HEK293 (cell line): ENCODE data around the gene TTF1.

Source experiments
- KLF16 ChIP-seq: fragments of 450-650 bp; formaldehyde crosslinking; IDR thresholded peaks from 2 replicates; pipeline ENCODE4 v1.5.1; 2017; ENCODE audit warnings: missing biosample characterization, missing genetic modification characterization
- PRDM4 ChIP-seq: fragments of 450-650 bp; formaldehyde crosslinking; IDR thresholded peaks from 2 replicates; pipeline ENCODE4 v1.5.1; 2017; ENCODE audit warnings: missing biosample characterization, missing genetic modification characterization
- REST ChIP-seq: fragments of 450-650 bp; formaldehyde crosslinking; IDR thresholded peaks from 2 replicates; pipeline ENCODE4 v1.5.1; 2016; ENCODE audit warnings: missing biosample characterization, missing genetic modification characterization
- TRIM28 ChIP-seq: IDR thresholded peaks from 2 replicates; pipeline ENCODE4 v1.6.1; 2011; ENCODE audit warnings: low read length, control low read depth, borderline replicate concordance
- ZBTB7A ChIP-seq: fragments of 450-650 bp; formaldehyde crosslinking; IDR thresholded peaks from 2 replicates; pipeline ENCODE4 v1.5.1; 2016; ENCODE audit warnings: low read depth, missing biosample characterization, missing genetic modification characterization
- ZFP41 ChIP-seq: fragments of 450-650 bp; formaldehyde crosslinking; IDR thresholded peaks from 2 replicates; pipeline ENCODE4 v1.5.1; 2016; ENCODE audit warnings: missing biosample characterization, missing genetic modification characterization, borderline replicate concordance
- ZNF214 ChIP-seq: fragments of 450-650 bp; formaldehyde crosslinking; IDR thresholded peaks from 2 replicates; pipeline ENCODE4 v1.5.1; 2017; ENCODE audit warnings: missing biosample characterization, mild to moderate bottlenecking, missing genetic modification characterization, borderline replicate concordance
- ZNF266 ChIP-seq: fragments of 450-650 bp; formaldehyde crosslinking; IDR thresholded peaks from 2 replicates; pipeline ENCODE4 v1.5.1; 2016; ENCODE audit warnings: missing biosample characterization, missing genetic modification characterization, low read depth
- ZNF324 ChIP-seq: fragments of 450-650 bp; formaldehyde crosslinking; IDR thresholded peaks from 2 replicates; pipeline ENCODE4 v1.5.1; 2016; ENCODE audit warnings: missing biosample characterization, missing genetic modification characterization
- ZNF394 ChIP-seq: fragments of 450-650 bp; formaldehyde crosslinking; IDR thresholded peaks from 2 replicates; pipeline ENCODE4 v1.5.1; 2016; ENCODE audit warnings: missing biosample characterization, missing genetic modification characterization, mild to moderate bottlenecking, moderate library complexity, borderline replicate concordance
- ZNF629 ChIP-seq: fragments of 450-650 bp; formaldehyde crosslinking; IDR thresholded peaks from 2 replicates; pipeline ENCODE4 v1.5.1; 2017; ENCODE audit warnings: missing biosample characterization, missing genetic modification characterization
- ZSCAN5A ChIP-seq: fragments of 450-650 bp; formaldehyde crosslinking; IDR thresholded peaks from 2 replicates; pipeline ENCODE4 v1.5.1; 2016; ENCODE audit warnings: missing biosample characterization, missing genetic modification characterization
- TF ChIP-seq, protein P1 (sequence below): fragments of 450-650 bp; formaldehyde crosslinking; IDR thresholded peaks from 2 replicates; pipeline ENCODE4 v1.5.1; 2016; ENCODE audit warnings: missing biosample characterization, missing genetic modification characterization

DNA sequence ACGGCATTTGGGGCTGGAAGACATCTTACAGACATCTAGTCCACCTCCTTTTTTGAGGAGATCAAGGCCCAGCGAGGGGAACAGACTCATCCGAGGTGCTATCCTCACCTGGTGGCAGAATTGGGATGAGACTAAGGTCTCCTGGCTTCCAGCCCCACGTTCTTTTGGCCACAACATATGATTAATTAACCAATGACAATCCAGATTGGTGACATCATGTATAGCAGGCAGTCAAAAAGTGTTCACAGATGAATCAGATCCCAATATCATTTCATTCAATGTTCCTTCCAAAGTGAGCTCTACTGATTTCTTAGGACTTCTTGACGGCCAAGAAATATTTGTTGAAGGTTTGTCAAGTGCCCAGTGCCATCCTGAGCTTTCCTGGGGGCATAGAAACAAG is 7.3 kb upstream of the TTF1 start:
- TF ChIP-seq KLF16 (tag by site-specific recombination) (no peak), ZFP41 (no peak), PRDM4 (tag by site-specific recombination) (no peak), ZNF214 (tag by site-specific recombination) (no peak), ZSCAN5A (tag by site-specific recombination) (no peak), ZNF394 (no peak), ZNF324 (no peak), REST (tag by site-specific recombination) (no peak), ZNF266 (tag by site-specific recombination) (no peak), ZBTB7A (tag by site-specific recombination) (no peak), ZNF629 (no peak), TRIM28 (no peak)
- TF ChIP-seq, protein P1, sequence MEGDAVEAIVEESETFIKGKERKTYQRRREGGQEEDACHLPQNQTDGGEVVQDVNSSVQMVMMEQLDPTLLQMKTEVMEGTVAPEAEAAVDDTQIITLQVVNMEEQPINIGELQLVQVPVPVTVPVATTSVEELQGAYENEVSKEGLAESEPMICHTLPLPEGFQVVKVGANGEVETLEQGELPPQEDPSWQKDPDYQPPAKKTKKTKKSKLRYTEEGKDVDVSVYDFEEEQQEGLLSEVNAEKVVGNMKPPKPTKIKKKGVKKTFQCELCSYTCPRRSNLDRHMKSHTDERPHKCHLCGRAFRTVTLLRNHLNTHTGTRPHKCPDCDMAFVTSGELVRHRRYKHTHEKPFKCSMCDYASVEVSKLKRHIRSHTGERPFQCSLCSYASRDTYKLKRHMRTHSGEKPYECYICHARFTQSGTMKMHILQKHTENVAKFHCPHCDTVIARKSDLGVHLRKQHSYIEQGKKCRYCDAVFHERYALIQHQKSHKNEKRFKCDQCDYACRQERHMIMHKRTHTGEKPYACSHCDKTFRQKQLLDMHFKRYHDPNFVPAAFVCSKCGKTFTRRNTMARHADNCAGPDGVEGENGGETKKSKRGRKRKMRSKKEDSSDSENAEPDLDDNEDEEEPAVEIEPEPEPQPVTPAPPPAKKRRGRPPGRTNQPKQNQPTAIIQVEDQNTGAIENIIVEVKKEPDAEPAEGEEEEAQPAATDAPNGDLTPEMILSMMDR (tag by site-specific recombination), result no peak
